Kidney (tissue), 14 donors: Measurements from ENCODE around the gene JTB. TPM values are rescaled to one million over a fixed set of nuclear protein-coding genes. Genes with fewer than 3 reads are reported as not detected.
"Not testable (repeated sequence)": the region's sequence is repeated elsewhere in the genome, so short reads cannot be mapped to it uniquely, and the experiment has no call there.

Experiments used
- DNase-seq, 5 donors: peaks; one replicate each; pipeline ENCODE4 v3.0.0-alpha.2; 2013 to 2020
- FAIRE-seq: peaks from 2 replicates; lab custom pipeline; 2012; peaks lifted over from hg19 to GRCh38; lab: Jason Lieb, UNC
- H3K27ac ChIP-seq, 2 donors: one replicate each; pipeline ENCODE4 v1.7.0; 2013; ENCODE audit warnings: low read depth in 2 of 2, low read length in 2 of 2, inconsistent platforms in 1 of 2
- H3K27me3 ChIP-seq: one replicate; pipeline ENCODE4 v1.7.1; 2013; ENCODE audit warnings: low read length, inconsistent platforms; ENCODE audit not compliant: control insufficient read depth, insufficient read depth
- H3K36me3 ChIP-seq, 3 donors: one replicate each; pipeline versions ENCODE4 v1.7.0 to v1.7.1; 2013; ENCODE audit warnings: low read length in 3 of 3, control low read depth in 1 of 3, inconsistent platforms in 1 of 3; ENCODE audit not compliant: insufficient read depth in 3 of 3, control insufficient read depth in 2 of 3
- H3K4me1 ChIP-seq, 3 donors: one replicate each; pipeline versions ENCODE4 v1.7.0 to v1.7.1; 2013; ENCODE audit warnings: low read length in 3 of 3, inconsistent platforms in 1 of 3, low read depth in 1 of 3; ENCODE audit not compliant: control insufficient read depth in 2 of 3, insufficient read depth in 2 of 3
- H3K4me3 ChIP-seq, 3 donors: one replicate each; pipeline versions ENCODE4 v1.7.0 to v1.8.1; 2013; ENCODE audit warnings: low read length in 3 of 3, control low read depth in 1 of 3, inconsistent platforms in 1 of 3
- H3K9ac ChIP-seq, 3 donors: one replicate each; pipeline versions ENCODE4 v1.7.0 to v1.7.1; 2013; ENCODE audit warnings: low read length in 3 of 3, control low read depth in 1 of 3, inconsistent platforms in 1 of 3
- H3K9me3 ChIP-seq, 3 donors: one replicate each; pipeline versions ENCODE4 v1.7.0 to v1.7.1; 2013; ENCODE audit warnings: low read length in 3 of 3, control low read depth in 1 of 3, inconsistent platforms in 1 of 3; ENCODE audit not compliant: control insufficient read depth in 2 of 3, insufficient read depth in 1 of 3
- CTCF ChIP-seq: IDR thresholded peaks from 3 replicates; pipeline ENCODE4 v1.5.1; 2012; ENCODE audit warnings: mild to moderate bottlenecking, moderate library complexity, borderline replicate concordance; ENCODE audit not compliant: insufficient read depth; ENCODE audit errors: extremely low read depth
- intact Hi-C: fragments of 100-400 bp; cut with DNase I; formaldehyde crosslinking; loops from one replicate; pipeline ENCODE4 v1.11.1; 2022
- polyA plus RNA-seq: library from polyadenylated mRNA; stranded (reverse); fragments of 350-450 nt; fragmentation: Illumina TruSeq; extraction: RNeasy Lipid Tissue Mini Kit (QIAGEN cat#74804); gene quantifications from one replicate; pipeline ENCODE4 v1.2.3, GENCODE V29; 2014; ENCODE audit warnings: low read depth, low replicate concordance; ENCODE audit not compliant: insufficient read depth
- total RNA-seq: library from RNA; stranded (reverse); fragmentation: NEBNext Ultra II Directional; extraction: Animal tissue kit (Norgen Biotek cat#: 25700); gene quantifications from one replicate; pipeline ENCODE4 v1.2.1, GENCODE V29; 2021
- donor health status: control.
- donor health status: control.
- donor health status: control.
- donor health status: control.
- donor health status: control.
- donor health status: DM: yes; HTN: yes; CAD: no.
- donor health status: Normal renal cell carcinoma (clear cell type).

JTB gene
- total and polyA plus RNA-seq, 2 donors from 2014 or later = 97.0 to 188 TPM

- H3K27ac ChIP-seq = no peak overlapping the region
Measured at GRCh38 chr1:154000420-154000819, 22.9 kb upstream of the JTB start.

GRCh38 chr1:153996882-153997281, 19.4 kb upstream of the JTB start:
- H3K9ac ChIP-seq, H3K9me3 ChIP-seq, H3K27ac ChIP-seq, intact Hi-C loops, H3K27me3 ChIP-seq, H3K4me3 ChIP-seq, FAIRE-seq, DNase-seq: not testable (repeated sequence)
- Histone ChIP-seq H3K4me1 (peaks cover 2 to 14% (median 7%) of the 10 kb centered on the region in 3 donors), H3K36me3 (peaks cover 6 to 14% (median 6%) of the 10 kb centered on the region in 3 donors)

More at GRCh38 chr1:154000420-154000819, 22.9 kb upstream of the JTB start:
- intact Hi-C loops = no loop called here
- no peaks in the 10 kb centered on the region for H3K9me3 ChIP-seq
- no peak overlapping the region for H3K4me3 ChIP-seq
- H3K27me3 ChIP-seq = no peaks in the 10 kb centered on the region
- DNase-seq (no peak), FAIRE-seq (no peak)
- H3K36me3 ChIP-seq = no peaks in the 10 kb centered on the region
- H3K4me1 ChIP-seq = peaks cover 0 to 5% (median 2%) of the 10 kb centered on the region in 3 donors
- H3K9ac ChIP-seq = no peak overlapping the region
- no peak for TF ChIP-seq CTCF

- no peaks in the 10 kb centered on the region for H3K27me3 ChIP-seq
- no peak for DNase-seq
- no peak overlapping the region for H3K27ac ChIP-seq
- H3K36me3 ChIP-seq = peaks cover 6 to 16% (median 6%) of the 10 kb centered on the region in 3 donors
- no peak overlapping the region for H3K9ac ChIP-seq
- H3K4me3 ChIP-seq = no peak overlapping the region
- peaks cover 6 to 15% (median 11%) of the 10 kb centered on the region in 3 donors for H3K4me1 ChIP-seq
- no peak for FAIRE-seq
- H3K9me3 ChIP-seq = no peaks in the 10 kb centered on the region
- intact Hi-C loops = no loop called here
- TF ChIP-seq CTCF = no peak
Measured at GRCh38 chr1:153995640-153996039, 18.2 kb upstream of the JTB start.

- no peaks in the 10 kb centered on the region for H3K9me3 ChIP-seq
- DNase-seq (no peak), FAIRE-seq (no peak)
- intact Hi-C loops = no loop called here
- H3K36me3 ChIP-seq = peaks cover 6 to 16% (median 6%) of the 10 kb centered on the region in 3 donors
- no peaks in the 10 kb centered on the region for H3K27me3 ChIP-seq
- peaks cover 6 to 15% (median 11%) of the 10 kb centered on the region in 3 donors for H3K4me1 ChIP-seq
- H3K4me3 ChIP-seq = no peak overlapping the region
- TF ChIP-seq CTCF = no peak
- no peak overlapping the region for H3K27ac ChIP-seq
- no peak overlapping the region for H3K9ac ChIP-seq
Measured at GRCh38 chr1:153995202-153995601, 17.7 kb upstream of the JTB start.
